ENCODE results near the gene CA5A.
"Not testable (repeated sequence)": the region's sequence is repeated elsewhere in the genome, so short reads cannot be mapped to it uniquely, and the experiment has no call there.

CA5A gene

DNA sequence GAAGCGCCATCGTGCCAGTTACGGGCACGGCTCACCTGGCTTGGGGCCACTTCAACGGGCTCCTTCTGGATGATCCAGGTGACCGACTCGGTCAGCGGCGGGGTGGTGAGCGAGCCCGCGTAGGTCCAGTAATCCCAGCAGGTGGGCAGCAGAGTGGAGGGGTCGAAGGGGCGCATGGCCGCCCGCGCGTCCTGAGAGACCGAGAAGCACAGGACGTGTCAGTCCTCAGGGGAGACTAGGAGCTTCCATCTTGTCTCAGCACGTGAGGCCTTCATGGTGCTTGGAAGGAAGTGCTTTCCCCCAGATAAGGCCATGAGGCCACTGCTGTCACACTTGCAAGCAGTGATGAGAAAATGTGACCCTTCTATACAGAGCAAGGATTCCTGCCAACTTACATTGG lies 44.6 kb downstream of the CA5A start:
- no peak for FAIRE-seq

- FAIRE-seq = not testable (repeated sequence)
These were observed 46.6 kb downstream of the CA5A start for GRCh38 chr16:87889762-87890161.

- not testable (repeated sequence) for FAIRE-seq
These were observed 48.0 kb downstream of the CA5A start for GRCh38 chr16:87888346-87888745.

- FAIRE-seq = not testable (repeated sequence)
These were observed 48.4 kb downstream of the CA5A start for GRCh38 chr16:87887931-87888330.

DNA sequence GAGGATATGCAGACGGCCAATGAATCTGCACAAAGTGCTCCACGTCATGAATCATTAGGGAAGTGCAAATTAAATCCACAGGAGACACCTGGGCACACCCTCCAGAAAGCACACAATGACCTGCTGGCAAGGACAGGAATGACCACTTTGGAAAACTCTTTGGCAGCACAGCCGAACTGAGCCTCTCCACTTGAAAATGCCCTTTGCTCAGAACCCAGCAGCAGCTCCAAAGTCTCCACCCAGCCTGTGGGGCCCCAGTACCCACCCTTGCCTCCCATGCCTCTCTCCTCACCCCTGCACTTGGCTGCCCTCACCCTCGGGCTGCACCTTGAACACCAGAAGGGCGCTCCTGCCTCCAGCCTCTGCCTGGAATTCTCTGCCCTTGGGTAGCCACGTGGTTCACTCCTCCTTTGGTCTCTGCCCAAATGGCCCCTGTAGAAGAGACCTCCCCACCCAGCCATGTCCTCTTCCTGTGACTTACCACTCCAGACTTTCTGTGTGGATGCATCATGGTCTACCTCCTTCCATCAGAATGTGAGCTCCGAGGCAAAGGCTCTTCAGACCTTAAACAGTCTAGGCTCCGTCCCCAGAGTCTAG lies 50.9 kb downstream of the CA5A start:
- FAIRE-seq = not testable (repeated sequence)

GRCh38 chr16:87882436-87883019 lies 53.8 kb downstream of the CA5A start:
- FAIRE-seq = no peak

DNA sequence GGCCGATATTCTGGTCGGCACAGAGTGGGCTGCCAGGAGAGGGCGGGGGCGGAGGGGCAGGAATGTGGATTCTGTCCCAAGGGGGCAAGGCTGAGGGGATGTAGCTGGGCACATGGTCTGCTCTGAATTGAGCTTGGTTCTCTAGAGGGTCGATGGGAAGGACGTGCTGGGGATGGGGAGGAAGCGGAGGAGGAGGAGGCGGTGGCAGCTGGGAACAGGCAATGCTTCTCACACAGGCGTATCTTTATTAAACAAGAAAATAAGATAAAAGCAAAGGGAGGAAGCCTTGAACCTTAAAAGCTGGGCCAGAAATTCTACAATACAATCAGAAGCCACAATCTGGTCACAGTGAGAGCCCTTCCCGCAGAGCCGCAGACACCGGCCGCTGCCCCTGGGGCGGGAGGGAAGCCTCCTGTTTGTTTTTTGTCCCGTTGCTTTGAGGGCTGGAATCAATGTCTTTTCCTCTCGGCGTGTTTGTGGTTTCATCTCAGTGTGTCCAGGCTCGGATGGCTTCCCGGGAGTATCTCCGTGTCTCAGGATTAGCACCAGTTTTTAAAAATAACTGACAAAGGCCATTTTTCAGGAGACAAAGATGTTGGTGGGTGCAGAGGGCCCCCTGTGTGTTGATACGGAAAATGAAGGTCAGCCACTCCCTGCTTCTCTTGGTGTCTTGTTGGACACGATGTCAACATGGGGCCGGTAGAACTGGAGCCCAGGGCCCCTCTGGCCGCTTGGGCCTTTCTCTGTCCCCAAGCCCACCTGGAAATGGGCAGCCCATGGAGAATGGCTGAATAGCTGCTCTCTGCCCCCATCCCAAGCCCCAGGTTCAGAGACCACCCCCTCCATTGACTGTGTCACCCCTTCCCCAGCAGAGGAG lies 54.8 kb downstream of the CA5A start:
- FAIRE-seq = no peak

- no peak for FAIRE-seq
These were observed 56.1 kb downstream of the CA5A start for GRCh38 chr16:87880117-87880696.

- FAIRE-seq = not testable (repeated sequence)
These were observed 56.8 kb downstream of the CA5A start for GRCh38 chr16:87879411-87880013.

DNA sequence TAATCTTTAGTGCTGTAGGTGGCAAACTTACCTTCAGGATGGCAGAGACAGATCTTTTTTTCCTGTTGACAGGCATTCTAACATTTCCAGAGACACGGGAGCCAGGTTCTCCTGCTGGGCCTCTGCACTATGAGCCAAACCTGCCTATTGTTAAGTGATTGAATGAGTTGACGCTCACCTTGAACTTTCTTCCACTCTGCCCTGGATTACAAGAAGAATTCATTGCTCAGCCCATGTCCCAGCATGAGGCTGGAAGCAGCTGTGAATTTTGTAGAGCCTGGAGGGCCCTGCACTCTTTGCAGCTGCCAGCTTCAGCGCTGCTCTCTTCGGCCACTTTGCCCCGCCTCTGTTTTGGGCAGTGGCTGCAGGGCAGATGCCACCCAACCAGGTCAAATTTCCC lies 57.6 kb downstream of the CA5A start:
- no peak for FAIRE-seq

GRCh38 chr16:87877942-87878507 lies 58.3 kb downstream of the CA5A start:
- no peak for FAIRE-seq

DNA sequence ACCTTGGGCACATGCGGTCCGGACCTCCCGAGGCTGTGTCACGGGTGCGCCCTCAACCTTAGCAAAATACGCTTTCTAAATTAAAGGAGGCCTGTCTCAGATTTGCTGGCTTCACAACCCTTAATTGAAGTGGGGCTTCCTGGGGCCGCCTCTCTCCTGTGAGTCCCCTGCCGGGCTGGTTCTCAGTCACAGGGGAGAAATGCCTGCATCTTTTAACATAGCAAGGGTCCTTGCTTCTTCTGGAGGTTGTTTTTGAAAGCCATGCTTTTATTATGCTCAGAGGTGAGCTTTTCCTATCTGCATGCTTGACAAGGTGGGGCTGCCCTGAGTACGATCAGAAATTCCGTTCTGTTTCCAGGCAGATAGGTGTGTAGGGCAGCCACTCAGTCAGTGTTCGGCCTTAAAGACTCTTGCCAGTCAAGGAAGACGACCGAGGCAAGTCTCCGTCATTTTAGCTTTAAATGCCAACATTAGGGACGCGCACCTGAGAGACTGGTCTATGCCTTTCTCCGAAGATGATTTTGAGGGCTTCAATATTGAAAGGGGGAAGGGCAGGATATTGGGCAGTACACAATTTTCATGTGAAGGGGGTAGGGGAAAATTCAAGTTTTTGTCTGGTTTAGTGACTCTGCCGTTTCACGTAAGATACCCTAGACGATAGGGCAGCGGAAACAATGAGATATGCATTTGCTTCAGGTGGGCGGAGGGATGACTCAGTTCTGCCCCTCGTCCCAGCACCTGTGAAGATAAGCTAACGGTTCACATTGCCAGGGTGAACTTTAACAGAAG lies 61.5 kb downstream of the CA5A start:
- FAIRE-seq = no peak

DNA sequence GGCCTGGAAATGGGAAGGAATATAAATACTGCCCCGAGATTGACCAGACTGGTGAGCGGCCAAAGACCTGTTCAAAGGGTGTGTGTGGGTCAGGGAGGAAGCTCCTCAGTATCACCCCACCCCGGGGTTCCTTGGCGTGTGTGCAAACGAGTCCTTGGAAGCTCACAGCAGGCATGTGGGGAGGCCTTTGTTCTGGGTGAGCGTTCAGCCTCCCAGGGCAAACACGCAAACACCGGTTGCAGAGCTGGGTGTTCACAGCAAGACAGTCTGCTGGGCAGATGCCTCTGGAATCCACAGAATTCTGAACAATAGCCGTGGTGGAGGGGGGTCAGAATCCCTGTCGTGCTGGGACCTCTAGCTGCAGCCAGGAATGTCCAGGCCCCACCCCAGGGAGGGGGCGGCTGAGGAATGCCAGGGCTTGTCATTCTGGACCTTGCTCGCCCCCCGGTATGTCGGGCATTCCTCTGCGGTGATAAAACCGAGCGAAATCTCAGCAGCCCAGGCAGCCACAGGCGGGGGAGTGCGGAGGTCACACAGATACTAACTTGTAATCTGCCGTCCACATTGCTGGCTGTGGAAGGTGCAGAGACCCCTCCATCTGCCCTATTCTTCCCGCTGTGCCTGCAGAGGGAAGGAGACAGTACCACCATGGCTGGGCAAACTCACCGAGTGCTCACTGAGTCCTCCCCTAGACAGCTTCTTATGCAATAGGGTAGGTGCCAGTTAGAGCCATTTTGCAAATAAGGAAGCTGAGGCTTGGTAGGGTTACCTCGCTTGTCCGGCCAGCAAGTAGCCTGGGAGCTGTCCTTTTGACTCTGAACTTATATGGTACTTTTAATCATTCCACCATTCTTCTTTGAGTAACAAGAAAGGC lies 65.7 kb downstream of the CA5A start:
- not testable (repeated sequence) for FAIRE-seq

DNA sequence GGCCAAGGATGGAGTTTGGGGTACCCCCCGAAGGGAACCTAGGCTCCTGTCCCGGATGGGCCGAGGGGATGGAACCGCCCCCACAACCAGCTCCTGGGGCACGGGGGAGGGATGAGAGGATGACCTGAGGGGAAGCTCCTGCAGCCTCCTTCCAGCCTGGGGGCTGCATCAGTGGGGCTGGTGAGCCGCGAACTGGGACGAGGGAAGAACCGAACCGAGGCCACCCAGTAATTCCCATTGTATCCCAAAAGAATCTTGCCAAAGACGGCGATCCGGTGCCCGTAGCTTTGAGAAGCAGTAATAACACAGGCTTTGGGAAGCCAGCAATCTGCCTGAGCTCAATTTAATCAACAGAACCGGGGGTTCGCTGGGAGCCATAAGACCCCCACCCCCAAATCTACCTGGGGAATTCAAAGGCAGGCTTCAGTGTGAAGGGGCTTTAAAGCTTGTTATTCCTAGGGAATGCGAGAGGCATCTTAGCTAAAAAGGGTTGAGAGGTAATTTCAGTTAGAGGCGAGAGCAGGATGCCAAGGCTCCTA lies 66.4 kb downstream of the CA5A start:
- not testable (repeated sequence) for FAIRE-seq

DNA sequence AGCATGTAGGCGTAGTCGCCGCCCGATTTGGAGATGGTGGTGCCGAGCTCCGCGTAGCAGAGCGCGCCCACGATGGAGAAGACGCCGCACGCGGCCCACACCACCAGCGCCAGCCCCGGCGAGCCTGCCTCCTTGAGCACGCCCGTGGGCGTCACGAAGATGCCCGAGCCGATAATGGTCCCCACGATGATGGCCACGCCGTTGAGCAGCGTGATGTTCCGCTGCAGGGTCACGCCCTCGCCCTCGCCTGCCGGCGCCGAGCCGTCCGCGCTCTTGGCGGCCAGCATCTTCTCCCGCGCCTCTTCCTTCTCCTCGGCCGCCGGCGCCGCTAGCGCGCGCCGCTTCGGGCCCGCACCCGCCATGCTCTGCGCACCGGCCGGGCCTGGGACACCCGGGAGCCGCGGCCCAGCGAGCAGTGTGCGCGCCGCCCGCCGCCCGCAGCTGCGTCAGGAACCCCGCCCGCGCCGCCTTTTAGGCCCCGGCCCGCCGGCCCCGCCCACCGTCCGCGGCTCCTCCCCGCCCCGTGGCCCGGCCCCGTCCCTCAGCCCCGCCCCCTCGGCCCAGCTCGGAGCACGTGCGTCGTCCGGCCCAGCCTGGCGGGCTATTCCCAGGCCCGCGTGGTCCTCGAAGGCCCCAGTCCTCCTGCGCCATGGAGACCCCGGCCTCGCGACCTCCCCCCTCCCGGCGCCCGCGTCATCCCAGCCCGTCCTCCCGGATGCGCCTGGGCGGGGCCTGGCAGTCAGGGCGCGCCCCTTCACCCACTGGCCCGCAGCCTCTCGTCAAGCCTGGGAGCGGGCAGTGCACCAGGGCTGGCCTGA lies 67.1 kb downstream of the CA5A start, which contains the start of gene SLC7A5:
TSS of gene SLC7A5 (minus strand) at position 447 of the 818 bp plus-strand sequence. CDS start at position 362, 85 bp downstream.
- FAIRE-seq = not testable (repeated sequence)

GRCh38 chr16:87868254-87869029 lies 67.9 kb downstream of the CA5A start:
- not testable (repeated sequence) for FAIRE-seq

GRCh38 chr16:87865902-87866555 lies 70.3 kb downstream of the CA5A start:
- FAIRE-seq = not testable (repeated sequence)
